K562 (cell line): ENCODE data around the gene TLCD1. TPM values are rescaled to one million over a fixed set of nuclear protein-coding genes. Genes with fewer than 3 reads are reported as not detected.

Experiments used
- CEBPG ChIP-seq, 3 experiments: fragments of 200-800 bp in 1 of 3; sonication (Bioruptor generic) in 1 of 3; sonication (generic) in 1 of 3; formaldehyde crosslinking in 1 of 3; IDR thresholded peaks in 2 of 3; conservative IDR thresholded peaks in 1 of 3; 2 replicates each; pipeline versions ENCODE4 v1.6.1 to v1.8.0; 2016 to 2022; ENCODE audit warnings: missing compliant biosample characterization in 2 of 3, missing genetic modification characterization in 2 of 3, mild to moderate bottlenecking in 1 of 3, missing genetic modification reagents in 1 of 3
- FOXJ3 ChIP-seq: sonication (generic); formaldehyde crosslinking; IDR thresholded peaks from 2 replicates; pipeline ENCODE4 v1.4.0; 2020; ENCODE audit warnings: mild to moderate bottlenecking, missing genetic modification reagents
- HMG20B ChIP-seq: fragments of 250-450 bp; sonication (Bioruptor Pico); IDR thresholded peaks from 2 replicates; pipeline ENCODE4 v1.5.0; 2021; ENCODE audit warnings: mild to moderate bottlenecking
- ILF3 ChIP-seq: fragments of 450-650 bp; IDR thresholded peaks from 2 replicates; pipeline ENCODE4 v1.6.1; 2018; ENCODE audit warnings: antibody characterized with exemption, mild to moderate bottlenecking, moderate library complexity, borderline replicate concordance
- NFYB ChIP-seq: IDR thresholded peaks from 2 replicates; pipeline ENCODE4 v1.6.1; 2011; ENCODE audit warnings: mild to moderate bottlenecking, moderate library complexity; ENCODE audit not compliant: insufficient read length; ENCODE audit errors: extremely low read depth
- NRF1 ChIP-seq, 2 experiments: fragments of 450-650 bp; IDR thresholded peaks in 1 of 2; conservative IDR thresholded peaks in 1 of 2; 2 replicates each; pipeline ENCODE4 v1.6.1; 2014; ENCODE audit warnings: mild to moderate bottlenecking in 2 of 2
- RCOR1 ChIP-seq, 2 experiments: IDR thresholded peaks; 2 replicates each; pipeline ENCODE4 v1.6.1; 2012; ENCODE audit warnings: low read depth in 2 of 2, low read length in 2 of 2, borderline replicate concordance in 1 of 2, improper control_type of control experiment in 1 of 2
- SAFB ChIP-seq: fragments of 200-400 bp; formaldehyde crosslinking; IDR thresholded peaks from 2 replicates; pipeline ENCODE4 v1.6.1; 2017; ENCODE audit warnings: low read depth, low read length, borderline replicate concordance
- ZBED1 ChIP-seq: IDR thresholded peaks from 2 replicates; pipeline ENCODE4 v1.6.1; 2014
- ZNF174 ChIP-seq: fragments of 250-450 bp; sonication (Bioruptor Pico); IDR thresholded peaks from 2 replicates; pipeline ENCODE4 v1.4.0; 2020; ENCODE audit warnings: mild to moderate bottlenecking
- polyA plus RNA-seq, 8 experiments: library from polyadenylated mRNA; depleted of rRNA in 4 of 8; stranded (reverse) in 5 of 8; unstranded in 3 of 8; fragments of >200 nt; fragmentation: Nextera tagmentation in 2 of 8; fragmentation: Illumina TruSeq in 1 of 8; extraction: Ambion mirVana in 2 of 8; extraction: Trizol in 1 of 8; gene quantifications; 2 replicates each; pipeline versions ENCODE4 v1.2.1 to v1.2.3, GENCODE V29; 2011 to 2014; ENCODE audit warnings: inconsistent platforms in 1 of 8, missing spikeins in 1 of 8
- total RNA-seq, 7 experiments: library from RNA; depleted of rRNA in 6 of 7; stranded (reverse); fragments of >200 nt in 6 of 7; fragmentation: Illumina TruSeq in 2 of 7; extraction: Trizol in 2 of 7; gene quantifications; 2 replicates each; pipeline versions ENCODE4 v1.2.1 to v1.2.3, GENCODE V29; 2011 to 2021; ENCODE audit warnings: low replicate concordance in 1 of 7
- TF ChIP-seq, protein P1 (sequence below), 2 experiments: IDR thresholded peaks in 1 of 2; conservative IDR thresholded peaks in 1 of 2; 2 replicates each; pipeline ENCODE4 v1.6.1; 2016; ENCODE audit warnings: low read depth in 2 of 2, mild to moderate bottlenecking in 1 of 2, missing compliant biosample characterization in 1 of 2, missing genetic modification characterization in 1 of 2, moderate library complexity in 1 of 2
- TF ChIP-seq, protein P2 (sequence below): fragments of 450-650 bp; formaldehyde crosslinking; IDR thresholded peaks from 2 replicates; pipeline ENCODE4 v1.4.0; 2022; ENCODE audit warnings: missing genetic modification characterization
- TF ChIP-seq, protein P3 (sequence below), 3 experiments: fragments of 200-800 bp in 1 of 3; sonication (Bioruptor generic) in 1 of 3; sonication (generic) in 1 of 3; formaldehyde crosslinking in 1 of 3; IDR thresholded peaks; 2 replicates each; pipeline versions ENCODE4 v1.6.1 to v1.8.0; 2016 to 2022; ENCODE audit warnings: mild to moderate bottlenecking in 2 of 3, missing compliant biosample characterization in 2 of 3, missing genetic modification characterization in 2 of 3, missing genetic modification reagents in 1 of 3
- TF ChIP-seq, protein P4 (sequence below): fragments of 450-650 bp; IDR thresholded peaks from 2 replicates; pipeline ENCODE4 v1.6.1; 2014; ENCODE audit warnings: low read depth, mild to moderate bottlenecking, moderate library complexity, borderline replicate concordance
- TF ChIP-seq, protein P5 (sequence below): sonication (generic); formaldehyde crosslinking; IDR thresholded peaks from 2 replicates; pipeline ENCODE4 v1.8.1; 2023; ENCODE audit warnings: mild to moderate bottlenecking, missing genetic modification reagents

The TLCD1 gene
- total and polyA plus RNA-seq, 9 of the 15 experiments (the other 6 are each of a cell fraction or from before 2014, with no cell fraction given): 6.8 to 37.7 (median 21.7) TPM

DNA sequence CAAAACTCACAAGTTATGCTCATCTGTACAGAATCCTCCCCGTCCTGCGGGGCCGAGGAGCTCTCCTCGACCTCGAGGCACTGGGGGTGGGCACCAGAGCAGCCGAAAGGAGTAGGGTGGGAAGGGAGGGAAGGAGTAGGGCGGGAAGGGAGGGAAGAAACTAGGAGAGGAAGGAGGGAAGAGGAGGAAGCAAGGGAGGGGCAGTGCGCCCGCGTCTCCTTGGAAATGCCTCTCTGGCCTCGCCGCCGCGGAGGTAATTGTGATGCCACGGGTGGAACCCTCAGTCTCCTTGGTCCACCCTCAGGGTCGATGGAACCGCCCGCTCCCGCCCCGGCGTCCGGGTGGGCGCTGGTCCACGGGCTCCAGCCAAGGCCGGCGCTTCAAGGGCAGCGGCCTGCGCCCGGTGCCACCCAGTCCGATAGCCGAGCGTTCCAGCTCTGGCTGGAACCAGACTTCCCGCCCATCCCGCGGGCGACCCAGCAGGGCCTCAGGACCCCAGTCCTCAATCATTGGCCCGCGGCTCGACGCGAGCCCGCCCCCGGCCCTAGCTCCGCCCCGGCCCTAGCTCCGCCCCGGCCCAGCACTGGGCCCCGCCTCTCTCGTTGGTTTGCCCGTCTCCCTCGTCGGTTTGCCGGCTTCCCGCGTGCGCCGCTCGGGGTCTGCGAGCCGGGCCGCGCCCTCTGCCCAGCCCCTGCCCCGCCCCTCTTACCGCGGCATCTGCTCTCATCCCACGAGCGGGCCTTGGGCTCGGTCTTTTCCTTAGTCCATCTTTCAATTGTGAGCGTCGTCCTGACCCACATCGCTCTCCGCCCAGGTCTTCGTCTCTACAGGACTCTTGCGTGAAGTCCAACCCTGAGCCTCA lies 14.9 kb downstream of the TLCD1 start (continued):
- TF ChIP-seq FOXJ3: no peak
- 0 out of 2 replicates have a peak, but pooled peaks have one; percentile 39 for TF ChIP-seq SAFB
- no peak; the same call in 1 of the 2 replicates for TF ChIP-seq CEBPG (CRISPR knock-in tag; IDR thresholded peaks at IDR 0.05)
- no peak for TF ChIP-seq CEBPG (tag; conservative IDR thresholded peaks at IDR 0.05 in 1 of 2, IDR thresholded peaks at IDR 0.05 in 1 of 2)
- TF ChIP-seq, protein P1, sequence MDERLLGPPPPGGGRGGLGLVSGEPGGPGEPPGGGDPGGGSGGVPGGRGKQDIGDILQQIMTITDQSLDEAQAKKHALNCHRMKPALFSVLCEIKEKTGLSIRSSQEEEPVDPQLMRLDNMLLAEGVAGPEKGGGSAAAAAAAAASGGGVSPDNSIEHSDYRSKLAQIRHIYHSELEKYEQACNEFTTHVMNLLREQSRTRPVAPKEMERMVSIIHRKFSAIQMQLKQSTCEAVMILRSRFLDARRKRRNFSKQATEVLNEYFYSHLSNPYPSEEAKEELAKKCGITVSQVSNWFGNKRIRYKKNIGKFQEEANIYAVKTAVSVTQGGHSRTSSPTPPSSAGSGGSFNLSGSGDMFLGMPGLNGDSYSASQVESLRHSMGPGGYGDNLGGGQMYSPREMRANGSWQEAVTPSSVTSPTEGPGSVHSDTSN (CRISPR knock-in tag; IDR thresholded peaks at IDR 0.05; ENCODE audit: low read depth): no peak
- TF ChIP-seq, protein P1 (tag; conservative IDR thresholded peaks at IDR 0.05; ENCODE audit: low read depth): no peak
- TF ChIP-seq, protein P2, sequence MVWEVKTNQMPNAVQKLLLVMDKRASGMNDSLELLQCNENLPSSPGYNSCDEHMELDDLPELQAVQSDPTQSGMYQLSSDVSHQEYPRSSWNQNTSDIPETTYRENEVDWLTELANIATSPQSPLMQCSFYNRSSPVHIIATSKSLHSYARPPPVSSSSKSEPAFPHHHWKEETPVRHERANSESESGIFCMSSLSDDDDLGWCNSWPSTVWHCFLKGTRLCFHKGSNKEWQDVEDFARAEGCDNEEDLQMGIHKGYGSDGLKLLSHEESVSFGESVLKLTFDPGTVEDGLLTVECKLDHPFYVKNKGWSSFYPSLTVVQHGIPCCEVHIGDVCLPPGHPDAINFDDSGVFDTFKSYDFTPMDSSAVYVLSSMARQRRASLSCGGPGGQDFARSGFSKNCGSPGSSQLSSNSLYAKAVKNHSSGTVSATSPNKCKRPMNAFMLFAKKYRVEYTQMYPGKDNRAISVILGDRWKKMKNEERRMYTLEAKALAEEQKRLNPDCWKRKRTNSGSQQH: peak; percentile 62; the same call in 1 of the 2 replicates
- TF ChIP-seq HMG20B: no peak
- TF ChIP-seq, protein P3, sequence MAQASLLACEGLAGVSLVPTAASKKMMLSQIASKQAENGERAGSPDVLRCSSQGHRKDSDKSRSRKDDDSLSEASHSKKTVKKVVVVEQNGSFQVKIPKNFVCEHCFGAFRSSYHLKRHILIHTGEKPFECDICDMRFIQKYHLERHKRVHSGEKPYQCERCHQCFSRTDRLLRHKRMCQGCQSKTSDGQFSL (CRISPR knock-in tag; IDR thresholded peaks at IDR 0.05): 0 out of 2 replicates have a peak, but pooled peaks have one; percentile 29
- TF ChIP-seq, protein P3 (tag; IDR thresholded peaks at IDR 0.05): no peak
- peak; percentile 75 for TF ChIP-seq ZBED1
- TF ChIP-seq NFYB: peak; percentile 73
- no peak for TF ChIP-seq ZNF174 (CRISPR knock-in tag)
- TF ChIP-seq RCOR1 (IDR thresholded peaks at IDR 0.05; ENCODE audit: borderline replicate concordance in 1 of 2, low read depth in 2 of 2, low read length in 2 of 2): peak in 1 of 2 experiments; percentile 43; a peak in 2 of 4 replicates
- TF ChIP-seq, protein P4, sequence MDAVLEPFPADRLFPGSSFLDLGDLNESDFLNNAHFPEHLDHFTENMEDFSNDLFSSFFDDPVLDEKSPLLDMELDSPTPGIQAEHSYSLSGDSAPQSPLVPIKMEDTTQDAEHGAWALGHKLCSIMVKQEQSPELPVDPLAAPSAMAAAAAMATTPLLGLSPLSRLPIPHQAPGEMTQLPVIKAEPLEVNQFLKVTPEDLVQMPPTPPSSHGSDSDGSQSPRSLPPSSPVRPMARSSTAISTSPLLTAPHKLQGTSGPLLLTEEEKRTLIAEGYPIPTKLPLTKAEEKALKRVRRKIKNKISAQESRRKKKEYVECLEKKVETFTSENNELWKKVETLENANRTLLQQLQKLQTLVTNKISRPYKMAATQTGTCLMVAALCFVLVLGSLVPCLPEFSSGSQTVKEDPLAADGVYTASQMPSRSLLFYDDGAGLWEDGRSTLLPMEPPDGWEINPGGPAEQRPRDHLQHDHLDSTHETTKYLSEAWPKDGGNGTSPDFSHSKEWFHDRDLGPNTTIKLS: no peak
- TF ChIP-seq NRF1 (conservative IDR thresholded peaks at IDR 0.05 in 1 of 2, IDR thresholded peaks at IDR 0.05 in 1 of 2): peak; percentile 87 to 89
- TF ChIP-seq ILF3: no peak
- TF ChIP-seq, protein P5, sequence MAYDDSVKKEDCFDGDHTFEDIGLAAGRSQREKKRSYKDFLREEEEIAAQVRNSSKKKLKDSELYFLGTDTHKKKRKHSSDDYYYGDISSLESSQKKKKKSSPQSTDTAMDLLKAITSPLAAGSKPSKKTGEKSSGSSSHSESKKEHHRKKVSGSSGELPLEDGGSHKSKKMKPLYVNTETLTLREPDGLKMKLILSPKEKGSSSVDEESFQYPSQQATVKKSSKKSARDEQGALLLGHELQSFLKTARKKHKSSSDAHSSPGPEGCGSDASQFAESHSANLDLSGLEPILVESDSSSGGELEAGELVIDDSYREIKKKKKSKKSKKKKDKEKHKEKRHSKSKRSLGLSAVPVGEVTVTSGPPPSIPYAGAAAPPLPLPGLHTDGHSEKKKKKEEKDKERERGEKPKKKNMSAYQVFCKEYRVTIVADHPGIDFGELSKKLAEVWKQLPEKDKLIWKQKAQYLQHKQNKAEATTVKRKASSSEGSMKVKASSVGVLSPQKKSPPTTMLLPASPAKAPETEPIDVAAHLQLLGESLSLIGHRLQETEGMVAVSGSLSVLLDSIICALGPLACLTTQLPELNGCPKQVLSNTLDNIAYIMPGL: peak; percentile 93
